SK-N-SH (cell line): Measurements from ENCODE around the gene EP400. TPM values are rescaled to one million over a fixed set of nuclear protein-coding genes. Genes with fewer than 3 reads are reported as not detected.
"Not testable (repeated sequence)": the region's sequence is repeated elsewhere in the genome, so short reads cannot be mapped to it uniquely, and the experiment has no call there.

Experiments used
- CTCF ChIA-PET: fragments of 300-600, 350-600 bp; formaldehyde crosslinking; extraction: SDS; loops from one replicate; lab custom pipeline; 2021; lab: Yijun Ruan, JAX
- POLR2A ChIA-PET: fragments of 350-600 bp; sonication (Branson Sonifier 250); formaldehyde crosslinking; extraction: SDS; loops from one replicate; lab custom pipeline; 2020; ENCODE audit warnings: antibody characterized with exemption, inconsistent platforms; lab: Yijun Ruan, JAX
- DNase-seq: peaks from one replicate; pipeline ENCODE4 v3.0.0; 2012
- H2AFZ ChIP-seq: fragments of 200-600 bp; sonication (generic); 2 replicates; pipeline ENCODE4 v1.8.1; 2016; ENCODE audit warnings: antibody characterized with exemption, mild to moderate bottlenecking, low read depth
- H3F3A ChIP-seq: fragments of 200-600 bp; sonication (generic); replicated peaks from 2 replicates; pipeline ENCODE3; 2016; ENCODE audit warnings: antibody characterized with exemption, mild to moderate bottlenecking; ENCODE audit not compliant: insufficient read depth
- H3K27ac ChIP-seq, 2 experiments: fragments of 200-500 bp in 1 of 2; fragments of 200-600 bp in 1 of 2; sonication (Bioruptor generic) in 1 of 2; sonication (generic), shearing (Covaris generic) in 1 of 2; 2 replicates each; pipeline versions ENCODE4 v1.5.1 to v1.6.1; 2014 to 2016; ENCODE audit warnings: low read depth in 2 of 2, inconsistent platforms in 1 of 2, low read length in 1 of 2, mild to moderate bottlenecking in 1 of 2, mixed read lengths in 1 of 2
- H3K27me3 ChIP-seq: fragments of 200-600 bp; sonication (generic), shearing (Covaris generic); 2 replicates; pipeline ENCODE4 v1.6.1; 2016; ENCODE audit warnings: mixed run types; ENCODE audit not compliant: insufficient read depth
- H3K36me3 ChIP-seq, 2 experiments: fragments of 200-500 bp in 1 of 2; fragments of 200-600 bp in 1 of 2; sonication (Bioruptor generic) in 1 of 2; sonication (generic) in 1 of 2; replicated peaks in 1 of 2; 2 replicates each; pipeline versions ENCODE3 to v1.5.1; 2014 to 2016; ENCODE audit warnings: low read length in 1 of 2, mild to moderate bottlenecking in 1 of 2; ENCODE audit not compliant: insufficient read depth in 2 of 2, control insufficient read depth in 1 of 2
- H3K4me1 ChIP-seq, 2 experiments: fragments of 200-500 bp in 1 of 2; fragments of 200-600 bp in 1 of 2; sonication (Bioruptor generic) in 1 of 2; sonication (generic), shearing (Covaris generic) in 1 of 2; 2 replicates each; pipeline versions ENCODE4 v1.5.1 to v1.6.1; 2014 to 2016; ENCODE audit warnings: low read depth in 1 of 2, low read length in 1 of 2, mixed run types in 1 of 2; ENCODE audit not compliant: insufficient read depth in 2 of 2, control insufficient read depth in 1 of 2
- H3K4me2 ChIP-seq: fragments of 200-600 bp; sonication (generic), shearing (Covaris generic); 2 replicates; pipeline ENCODE4 v1.6.1; 2017; ENCODE audit warnings: mixed run types
- H3K4me3 ChIP-seq, 2 experiments: fragments of 200-500 bp in 1 of 2; fragments of 200-600 bp in 1 of 2; sonication (Bioruptor generic) in 1 of 2; sonication (generic), shearing (Covaris generic) in 1 of 2; 2 replicates each; pipeline versions ENCODE4 v1.5.1 to v1.8.1; 2014 to 2016; ENCODE audit warnings: low read depth in 2 of 2, inconsistent platforms in 1 of 2, low read length in 1 of 2, mild to moderate bottlenecking in 1 of 2, mixed read lengths in 1 of 2, moderate library complexity in 1 of 2
- H3K79me2 ChIP-seq: fragments of 200-600 bp; sonication (generic); 2 replicates; pipeline ENCODE4 v1.8.1; 2017; ENCODE audit warnings: mild to moderate bottlenecking; ENCODE audit not compliant: insufficient read depth
- H3K9ac ChIP-seq: fragments of 200-600 bp; sonication (generic); 2 replicates; pipeline ENCODE4 v1.6.1; 2017; ENCODE audit warnings: mixed run types
- H3K9me2 ChIP-seq: fragments of 200-600 bp; sonication (generic); 2 replicates; pipeline ENCODE4 v1.6.1; 2017; ENCODE audit warnings: mixed run types
- H3K9me3 ChIP-seq: fragments of 200-600 bp; sonication (generic); 2 replicates; pipeline ENCODE4 v1.6.1; 2017; ENCODE audit warnings: mixed run types, mild to moderate bottlenecking, moderate library complexity
- H4K20me1 ChIP-seq: fragments of 200-600 bp; sonication (generic); 2 replicates; pipeline ENCODE4 v1.6.1; 2017; ENCODE audit warnings: mild to moderate bottlenecking, mixed run types; ENCODE audit not compliant: insufficient read depth
- EP300 ChIP-seq, 2 experiments: IDR thresholded peaks; 2 replicates each; pipeline versions ENCODE4 v1.4.0 to v1.6.1; 2012; ENCODE audit warnings: borderline replicate concordance in 1 of 2, low read depth in 1 of 2, low read length in 1 of 2
- EZH2phosphoT487 ChIP-seq: fragments of 200-600 bp; sonication (generic); IDR thresholded peaks from 2 replicates; pipeline ENCODE4 v1.6.1; 2017; ENCODE audit warnings: low read depth, mixed run types, mild to moderate bottlenecking, antibody characterized with exemption, moderate library complexity, borderline replicate concordance
- FOSL2 ChIP-seq: IDR thresholded peaks from 2 replicates; pipeline ENCODE4 v1.4.0; 2012; ENCODE audit warnings: low read depth, mild to moderate bottlenecking, moderate library complexity, borderline replicate concordance
- GABPA ChIP-seq: IDR thresholded peaks from 2 replicates; pipeline ENCODE4 v1.4.0; 2012; ENCODE audit warnings: low read depth, mild to moderate bottlenecking
- JUND ChIP-seq: IDR thresholded peaks from 2 replicates; pipeline ENCODE4 v1.4.0; 2012
- NFIC ChIP-seq: IDR thresholded peaks from 2 replicates; pipeline ENCODE4 v1.4.0; 2012; ENCODE audit warnings: borderline replicate concordance
- POLR2AphosphoS5 ChIP-seq: IDR thresholded peaks from 2 replicates; pipeline ENCODE4 v1.6.1; 2012; ENCODE audit warnings: low read depth, low read length
- RCOR1 ChIP-seq: fragments of 150-350 bp; IDR thresholded peaks from 2 replicates; pipeline ENCODE4 v1.6.1; 2017; ENCODE audit warnings: antibody characterized with exemption, low read length
- SMC3 ChIP-seq: IDR thresholded peaks from 2 replicates; pipeline ENCODE4 v1.6.1; 2012; ENCODE audit warnings: low read depth, low read length, improper control_type of control experiment
- TCF12 ChIP-seq: IDR thresholded peaks from 2 replicates; pipeline ENCODE4 v1.4.0; 2012
- WGBS: methylation state at CpG from one replicate; pipeline ENCODE4 v1.1.6; 2017; ENCODE audit warnings: low lambda C conversion rate; 5-methylcytosine and 5-hydroxymethylcytosine counted together
- polyA plus RNA-seq, 3 experiments: library from polyadenylated mRNA; depleted of rRNA; stranded (reverse); fragments of >200 nt; gene quantifications; 2 replicates each; pipeline ENCODE4 v1.2.3, GENCODE V29; 2012
- TF ChIP-seq, protein P1 (sequence below): fragments of 150-350 bp; IDR thresholded peaks from 2 replicates; pipeline ENCODE4 v1.6.1; 2017; ENCODE audit warnings: antibody characterized with exemption, low read length, low read depth, borderline replicate concordance
- TF ChIP-seq, protein P2 (sequence below): IDR thresholded peaks from 2 replicates; pipeline ENCODE4 v1.4.0; 2012; ENCODE audit warnings: low read depth

The EP400 gene
- polyA plus RNA-seq, 1 of the 3 experiments (the other 2 are of a cell fraction): 7.0 TPM

DNA sequence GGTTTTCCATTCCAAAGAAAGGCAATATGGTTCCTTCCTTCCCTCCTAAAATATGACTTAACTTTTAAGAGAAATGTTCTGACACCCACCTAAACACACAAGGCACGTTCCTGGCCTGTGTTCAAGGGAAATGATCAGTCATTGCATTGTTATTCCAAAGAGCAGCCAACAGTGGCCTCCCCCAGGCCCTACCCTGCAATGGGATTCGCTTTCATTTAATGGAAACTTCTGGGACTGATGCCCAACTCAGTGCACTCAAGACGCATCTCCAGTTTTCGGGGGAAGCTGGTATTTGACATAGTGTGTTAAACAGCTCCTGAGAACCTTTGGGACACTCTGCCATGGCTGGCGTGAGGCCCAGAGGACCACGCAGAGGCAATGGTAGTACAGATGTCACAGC, 128.4 kb downstream of the EP400 start:
- Histone ChIP-seq H3K4me2 (no peak overlapping the region), H3K79me2 (no peaks in the 10 kb centered on the region), H3K9me3 (no peaks in the 10 kb centered on the region), H4K20me1 (no peaks in the 10 kb centered on the region), H3F3A (no peaks in the 10 kb centered on the region), H3K27me3 (no peaks in the 10 kb centered on the region), H3K9me2 (no peaks in the 10 kb centered on the region), H3K36me3 (peaks cover 31 to 64% of the 10 kb centered on the region in 2 experiments), H3K9ac (no peak overlapping the region), H3K4me1 (no peaks in the 10 kb centered on the region; a peak in 1 of 4 replicates), H3K27ac (peak overlapping the region in 1 of 2 experiments; percentile 30; a peak in 2 of 4 replicates), H2AFZ (no peak overlapping the region), H3K4me3 (no peak overlapping the region)
- peak; percentile 20; the same call in 1 of the 2 replicates for TF ChIP-seq TCF12
- peak; percentile 83 for TF ChIP-seq NFIC
- peak; percentile 40; the same call in 1 of the 2 replicates for TF ChIP-seq FOSL2
- TF ChIP-seq SMC3: no peak
- TF ChIP-seq JUND: peak; percentile 31
- WGBS: 51% methylated on average over 6 of the region's 6 CpGs
- no peak for DNase-seq
- ChIA-PET POLR2A (no interaction called here), CTCF (no interaction called here)

DNA sequence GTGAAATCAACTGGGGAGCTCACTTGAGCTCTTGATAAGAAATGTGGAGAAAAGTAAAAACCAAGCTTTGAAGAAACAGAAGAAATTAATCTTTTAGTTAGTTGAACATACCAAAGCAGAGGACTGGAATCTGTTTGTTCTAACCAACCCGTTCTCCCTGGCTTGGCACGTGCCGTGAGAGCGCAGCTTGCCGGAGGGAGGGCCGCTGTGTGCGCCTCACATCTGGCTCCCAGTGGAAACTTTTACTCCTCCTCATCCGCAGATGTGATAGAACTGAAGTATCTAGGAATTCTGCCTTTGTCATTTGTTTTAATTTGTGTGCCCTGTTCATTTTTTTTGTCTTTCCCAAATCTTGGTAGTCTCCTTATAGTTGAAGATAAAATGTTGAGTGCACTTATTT, 129.5 kb downstream of the EP400 start:
- Histone ChIP-seq H3K9ac (no peak overlapping the region), H3K27me3 (no peaks in the 10 kb centered on the region), H3K4me1 (peaks cover 0 to 4% of the 10 kb centered on the region in 2 experiments; a peak in 2 of 4 replicates), H3K9me3 (no peaks in the 10 kb centered on the region), H2AFZ (no peak overlapping the region), H3K9me2 (no peaks in the 10 kb centered on the region), H3K4me2 (no peak overlapping the region), H3F3A (no peaks in the 10 kb centered on the region), H3K36me3 (peaks cover 31 to 63% of the 10 kb centered on the region in 2 experiments), H3K27ac (no peak overlapping the region), H4K20me1 (no peaks in the 10 kb centered on the region), H3K79me2 (no peaks in the 10 kb centered on the region), H3K4me3 (no peak overlapping the region)
- ChIA-PET CTCF (interaction anchor here (0.7 kb wide), 1 partner anchor 14 kb away, joined by 3 read pairs; no protein-coding TSS in a partner anchor), POLR2A (no interaction called here)
- 98% methylated on average over 8 of the region's 8 CpGs for WGBS
- DNase-seq: no peak
- TF ChIP-seq POLR2AphosphoS5: no peak
- TF ChIP-seq RCOR1: no peak
- no peak for TF ChIP-seq GABPA
- TF ChIP-seq EP300 (IDR thresholded peaks at IDR 0.05; ENCODE audit: borderline replicate concordance in 1 of 2, low read depth in 1 of 2, low read length in 1 of 2): no peak
- no peak for TF ChIP-seq EZH2phosphoT487
- TF ChIP-seq NFIC: no peak
- TF ChIP-seq, protein P1, sequence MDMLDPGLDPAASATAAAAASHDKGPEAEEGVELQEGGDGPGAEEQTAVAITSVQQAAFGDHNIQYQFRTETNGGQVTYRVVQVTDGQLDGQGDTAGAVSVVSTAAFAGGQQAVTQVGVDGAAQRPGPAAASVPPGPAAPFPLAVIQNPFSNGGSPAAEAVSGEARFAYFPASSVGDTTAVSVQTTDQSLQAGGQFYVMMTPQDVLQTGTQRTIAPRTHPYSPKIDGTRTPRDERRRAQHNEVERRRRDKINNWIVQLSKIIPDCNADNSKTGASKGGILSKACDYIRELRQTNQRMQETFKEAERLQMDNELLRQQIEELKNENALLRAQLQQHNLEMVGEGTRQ: no peak

DNA sequence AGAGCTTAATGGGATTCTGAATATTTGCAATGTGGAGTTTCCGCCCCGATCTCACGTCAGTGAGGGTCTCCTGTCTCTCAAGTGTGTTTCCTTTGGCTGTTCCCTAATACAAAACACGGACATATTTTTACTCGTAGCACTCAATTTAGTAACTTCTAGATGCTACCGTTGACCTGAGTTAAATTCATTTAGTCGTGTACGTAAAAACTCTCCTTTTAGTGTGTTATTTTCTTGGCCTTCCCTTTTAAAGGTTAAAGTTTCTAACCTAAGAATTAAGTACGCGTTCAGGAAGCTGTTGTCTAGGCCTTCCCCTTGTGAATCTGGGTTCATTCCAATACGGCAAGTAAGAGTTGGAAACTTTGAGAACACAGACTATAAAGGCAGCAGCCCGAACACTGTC, 130.0 kb downstream of the EP400 start:
- Histone ChIP-seq H3K4me2 (no peak overlapping the region), H2AFZ (no peak overlapping the region), H4K20me1 (no peaks in the 10 kb centered on the region), H3K4me3 (no peak overlapping the region), H3K27me3 (no peaks in the 10 kb centered on the region), H3K79me2 (no peaks in the 10 kb centered on the region), H3K36me3 (peaks cover 31 to 58% of the 10 kb centered on the region in 2 experiments), H3K4me1 (peaks cover 0 to 4% of the 10 kb centered on the region in 2 experiments; a peak in 2 of 4 replicates), H3K9ac (no peak overlapping the region), H3F3A (no peaks in the 10 kb centered on the region), H3K9me2 (no peaks in the 10 kb centered on the region), H3K9me3 (no peaks in the 10 kb centered on the region), H3K27ac (no peak overlapping the region)
- POLR2A ChIA-PET: no interaction called here
- CTCF ChIA-PET: no interaction called here
- no peak for DNase-seq
- WGBS: 97% methylated on average over 12 of the region's 12 CpGs
- TF ChIP-seq, protein P2, sequence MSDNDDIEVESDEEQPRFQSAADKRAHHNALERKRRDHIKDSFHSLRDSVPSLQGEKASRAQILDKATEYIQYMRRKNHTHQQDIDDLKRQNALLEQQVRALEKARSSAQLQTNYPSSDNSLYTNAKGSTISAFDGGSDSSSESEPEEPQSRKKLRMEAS: no peak
- TF ChIP-seq POLR2AphosphoS5: no peak

DNA sequence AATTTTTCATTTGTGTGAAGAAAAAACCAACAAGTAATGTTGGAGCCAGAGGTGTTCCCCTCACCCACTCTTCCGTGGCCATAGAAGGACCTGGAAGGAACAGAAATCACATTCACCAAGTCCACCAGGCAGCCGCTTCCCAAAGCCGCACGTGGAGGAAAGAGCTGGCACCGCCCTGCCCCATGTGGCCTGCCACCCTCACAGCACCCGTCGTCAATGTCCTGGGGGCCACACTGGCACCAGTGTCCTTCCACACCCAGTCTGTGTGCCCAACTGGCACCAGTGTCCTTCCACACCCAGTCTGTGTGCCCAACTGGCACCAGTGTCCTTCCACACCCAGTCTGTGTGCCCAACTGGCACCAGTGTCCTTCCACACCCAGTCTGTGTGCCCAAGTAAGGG, 130.8 kb downstream of the EP400 start:
- H3F3A ChIP-seq, H3K27me3 ChIP-seq, H2AFZ ChIP-seq, H3K79me2 ChIP-seq, H3K27ac ChIP-seq, H3K4me2 ChIP-seq, H3K9me2 ChIP-seq, POLR2A ChIA-PET, H3K9ac ChIP-seq, DNase-seq, H4K20me1 ChIP-seq, H3K9me3 ChIP-seq, H3K4me3 ChIP-seq: not testable (repeated sequence)
- peaks cover 0 to 11% of the 10 kb centered on the region in 2 experiments; a peak in 3 of 4 replicates for H3K4me1 ChIP-seq
- CTCF ChIA-PET: interaction anchor here (0.6 kb wide), 1 partner anchor 58 kb away, joined by 3 read pairs; no protein-coding TSS in a partner anchor
- 89% methylated on average over 7 of the region's 7 CpGs for WGBS
- peaks cover 27 to 53% of the 10 kb centered on the region in 2 experiments for H3K36me3 ChIP-seq
